Measurements from ENCODE around the gene EZR.

EZR gene

DNA sequence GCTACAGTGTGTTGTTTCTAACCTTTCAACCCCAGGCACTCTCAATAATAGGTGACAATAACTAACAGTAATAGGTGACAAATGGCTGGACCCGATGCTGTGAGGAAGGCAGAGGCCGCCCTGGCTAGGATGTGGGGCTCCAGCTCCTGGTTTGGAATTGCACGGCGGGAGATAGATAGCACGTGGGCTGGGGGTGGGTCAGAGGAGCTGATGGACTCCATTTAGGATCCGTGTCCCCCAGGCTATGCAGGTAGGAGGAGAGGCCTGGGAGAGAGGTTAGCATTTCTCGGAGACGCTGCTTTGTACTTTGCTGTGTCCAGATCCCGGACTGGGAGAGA, 61.4 kb downstream of the EZR start:
- DNase-seq = no peak

DNA sequence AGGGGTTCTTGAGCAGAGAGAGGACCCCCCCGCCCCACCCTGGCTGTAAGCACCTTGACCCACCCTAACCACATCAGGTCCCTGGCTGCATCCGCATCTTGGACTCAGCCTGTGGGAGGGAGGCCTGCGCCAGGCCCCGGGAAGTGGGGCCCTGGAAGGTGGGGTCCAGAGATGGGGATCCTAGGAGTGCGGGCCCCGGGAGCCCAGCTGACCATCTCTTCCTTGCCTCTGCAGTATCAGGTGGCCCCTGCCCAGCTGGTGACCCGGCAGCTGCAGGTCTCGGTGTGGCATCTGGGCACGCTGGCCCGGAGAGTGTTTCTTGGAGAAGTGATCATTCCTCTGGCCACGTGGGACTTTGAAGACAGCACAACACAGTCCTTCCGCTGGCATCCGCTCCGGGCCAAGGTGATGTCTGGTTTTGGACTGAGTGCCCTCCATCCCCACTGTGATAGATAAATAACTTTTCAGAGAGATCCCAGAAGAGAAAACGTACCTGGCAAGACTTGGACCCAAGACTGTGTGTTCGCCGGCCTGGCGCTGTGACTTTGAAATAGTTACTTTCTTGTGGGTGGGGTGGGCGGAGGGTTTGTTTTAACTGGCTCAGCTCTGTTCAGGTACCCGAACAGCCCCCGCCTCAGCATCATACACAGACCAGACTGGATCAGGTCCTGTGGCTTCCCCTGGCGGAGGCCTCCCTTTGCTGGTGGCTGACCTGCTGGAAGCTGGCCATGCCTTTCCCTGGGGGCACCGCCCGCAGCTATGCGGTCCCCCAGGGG, 62.0 kb downstream of the EZR start:
- DNase-seq = no peak

DNA sequence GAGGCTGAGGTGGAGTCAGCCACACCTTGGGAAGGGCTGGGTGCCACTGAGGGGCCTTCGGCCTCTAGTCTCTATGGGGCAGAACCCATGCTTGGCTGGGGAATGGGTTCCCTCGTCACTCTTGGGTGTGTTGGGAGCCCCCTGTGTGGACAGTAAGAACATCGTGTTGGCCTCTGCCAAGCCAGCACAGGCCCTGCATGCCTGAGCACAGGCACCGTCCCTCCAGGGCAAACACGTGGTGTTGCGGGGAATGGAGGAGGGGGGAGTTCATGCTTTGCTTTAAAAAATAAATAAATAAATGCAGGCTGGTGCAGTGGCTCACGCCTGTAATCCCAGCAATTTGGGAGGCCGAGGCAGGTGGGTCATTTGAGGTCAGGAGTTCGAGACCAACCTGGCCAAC, 63.0 kb downstream of the EZR start:
- no peak for DNase-seq

DNA sequence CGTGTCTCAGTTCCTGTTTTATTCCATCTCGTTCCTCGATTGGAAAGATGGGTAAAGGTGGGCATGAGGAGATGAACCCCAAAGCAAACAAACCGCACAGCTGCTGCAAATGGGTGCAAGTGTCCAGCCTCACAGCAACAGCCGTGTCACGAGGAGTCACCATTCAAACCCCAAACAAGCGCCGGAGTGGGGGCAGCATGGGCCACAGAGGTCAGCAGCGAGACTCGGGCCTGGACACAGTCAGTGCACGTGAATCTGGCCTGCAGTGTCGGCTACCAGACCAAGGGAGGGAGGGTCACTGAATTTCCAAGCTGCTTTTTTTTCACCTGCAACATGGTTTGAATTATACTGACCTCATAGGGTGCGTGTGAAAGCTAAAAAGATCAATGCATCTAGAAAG, 63.5 kb downstream of the EZR start:
- DNase-seq = no peak

DNA sequence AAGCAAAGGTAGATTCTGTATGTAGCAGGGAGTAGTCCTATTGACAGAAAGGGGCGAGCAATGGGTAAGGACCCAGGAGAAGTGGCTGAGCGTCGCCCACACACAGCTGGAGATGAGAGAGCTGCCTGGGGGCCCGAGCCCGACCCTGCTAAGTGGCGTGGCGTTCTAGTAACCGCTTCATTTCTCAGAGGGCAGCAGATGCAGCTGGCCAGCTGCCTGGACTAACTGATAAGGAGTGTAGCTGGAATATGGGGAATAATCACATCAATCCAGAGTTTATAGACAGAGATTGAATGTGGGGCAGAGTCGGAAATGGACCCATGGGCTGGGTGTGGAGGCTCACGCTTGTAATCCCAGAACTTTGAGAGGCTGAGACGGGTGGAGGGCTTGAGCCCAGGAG, 64.4 kb downstream of the EZR start:
- no peak for DNase-seq

DNA sequence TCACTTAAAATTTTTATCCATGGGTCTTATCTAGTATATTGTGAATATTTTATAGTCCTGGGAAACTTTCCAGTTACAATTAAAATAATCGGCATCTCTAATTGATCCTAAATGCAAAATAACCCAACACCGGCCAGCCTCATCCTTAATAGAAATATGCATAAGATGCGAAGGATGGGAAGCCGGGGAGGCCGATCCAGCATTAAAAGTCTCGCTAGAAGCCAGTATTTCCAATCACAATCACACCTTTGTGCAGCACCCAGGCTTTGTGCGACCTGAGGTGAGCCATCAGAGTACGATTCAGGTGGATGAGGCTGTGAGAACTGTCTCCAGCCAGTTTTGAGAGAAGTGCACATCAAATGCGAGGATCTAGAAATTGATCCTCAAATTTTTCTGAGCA, 65.4 kb downstream of the EZR start:
- no peak for DNase-seq

DNA sequence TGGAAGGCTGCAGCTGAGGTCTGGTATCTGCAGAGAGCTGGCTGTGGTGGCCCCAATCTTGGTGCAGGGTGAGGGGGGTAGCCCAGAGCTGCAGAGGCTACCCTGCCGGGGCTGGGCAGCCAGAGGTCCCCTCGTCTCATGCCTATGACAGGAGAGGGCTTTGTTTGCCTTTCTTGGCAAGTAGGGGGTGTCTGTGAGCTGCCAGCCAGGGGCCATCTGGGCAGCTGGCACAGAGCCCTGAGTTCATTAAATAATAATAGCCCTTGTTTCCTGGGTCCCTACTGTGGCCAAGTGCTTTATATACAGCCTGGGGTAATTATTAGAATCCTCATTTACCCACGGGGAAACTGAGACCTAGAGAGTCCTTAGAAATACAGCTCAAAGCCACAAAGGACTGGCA, 66.6 kb downstream of the EZR start:
- peak; percentile 5 for DNase-seq

DNA sequence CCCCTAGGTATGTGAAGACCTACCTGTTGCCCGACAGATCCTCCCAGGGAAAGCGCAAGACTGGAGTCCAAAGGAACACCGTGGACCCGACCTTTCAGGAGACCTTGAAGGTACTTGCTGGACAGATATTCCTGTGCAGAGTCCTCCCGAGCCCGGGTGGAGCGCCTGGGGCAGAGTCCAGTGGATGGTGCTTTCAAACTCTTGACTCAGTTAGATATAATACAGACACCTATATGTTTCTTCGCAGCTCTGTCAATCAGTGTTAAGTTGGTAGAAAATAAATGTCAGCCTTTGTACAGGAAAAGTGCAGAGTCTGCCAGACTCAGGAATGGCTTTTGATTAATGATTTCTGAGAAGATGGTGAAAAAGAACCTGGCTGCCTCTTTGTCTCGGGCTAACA, 67.2 kb downstream of the EZR start:
- DNase-seq = no peak

DNA sequence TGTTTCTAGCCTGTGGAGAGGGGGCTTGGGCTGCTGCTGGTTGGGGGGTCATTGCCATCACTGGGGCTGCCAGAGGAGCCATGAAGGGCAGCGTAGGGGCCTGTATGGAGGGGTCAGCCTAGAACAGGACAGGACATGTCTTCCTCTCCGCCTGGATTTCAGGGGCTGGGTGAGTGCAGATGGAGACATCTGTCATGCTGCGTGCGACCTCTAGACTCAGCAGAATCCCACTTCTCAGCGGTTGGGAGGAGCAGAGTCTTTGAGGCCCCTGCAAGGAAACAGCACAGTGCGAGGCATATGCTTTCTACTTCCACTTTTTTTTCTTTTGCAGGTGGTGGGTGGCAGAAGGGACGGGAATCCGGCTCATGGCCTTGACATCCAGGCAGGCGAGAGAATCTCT, 67.9 kb downstream of the EZR start:
- no peak for DNase-seq

DNA sequence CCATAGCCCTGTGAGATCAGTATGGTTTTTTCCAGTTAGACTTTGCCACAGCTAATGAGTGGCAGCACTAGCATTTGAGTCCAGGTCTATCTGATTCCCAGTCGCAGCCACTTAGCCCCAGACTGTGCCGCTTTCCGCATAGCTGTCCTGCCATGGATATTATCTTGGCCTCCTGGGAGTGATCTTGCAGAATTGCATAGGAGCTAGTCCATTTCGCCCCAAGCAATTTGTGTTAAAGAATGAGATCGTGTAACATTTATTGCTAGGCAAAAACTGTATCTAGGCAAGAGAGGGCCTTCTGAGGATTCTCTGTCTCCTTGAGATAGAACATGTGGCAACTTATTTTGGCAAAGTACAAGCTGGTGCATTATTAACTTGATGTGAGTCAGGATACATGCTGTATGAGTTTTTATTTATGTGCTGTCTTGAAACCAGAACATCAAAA, 74.2 kb downstream of the EZR start:
- no peak for DNase-seq

DNA sequence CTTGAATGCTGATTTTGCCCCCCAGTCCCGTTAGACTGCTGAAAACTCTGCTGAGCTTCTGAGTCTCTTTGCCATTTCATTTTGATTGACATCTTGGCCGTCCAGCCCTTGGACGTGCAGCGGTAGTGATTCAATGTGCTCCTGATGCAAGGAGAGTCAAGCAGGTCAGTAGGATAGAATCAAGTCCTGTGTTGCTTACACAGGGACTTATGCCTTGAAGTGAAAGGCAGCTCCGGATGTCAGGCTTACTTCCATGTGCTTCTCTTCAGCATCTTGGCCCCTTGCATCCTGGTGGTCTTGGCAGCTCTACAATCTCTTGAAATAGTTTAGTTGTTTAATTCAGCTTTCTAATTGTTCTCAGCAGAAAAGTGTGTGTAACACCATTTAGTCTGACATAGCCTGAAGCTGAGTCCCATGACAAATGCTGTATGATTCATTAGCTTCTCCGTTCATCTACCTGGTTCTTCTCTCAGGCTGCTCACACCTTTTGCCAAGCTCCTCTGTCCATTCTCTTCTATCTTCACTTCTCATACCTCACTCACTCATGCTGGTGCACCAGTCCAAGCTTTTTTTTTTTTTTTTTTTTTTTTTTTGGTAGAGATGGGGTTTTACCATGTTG, 76.0 kb downstream of the EZR start:
- no peak for DNase-seq

DNA sequence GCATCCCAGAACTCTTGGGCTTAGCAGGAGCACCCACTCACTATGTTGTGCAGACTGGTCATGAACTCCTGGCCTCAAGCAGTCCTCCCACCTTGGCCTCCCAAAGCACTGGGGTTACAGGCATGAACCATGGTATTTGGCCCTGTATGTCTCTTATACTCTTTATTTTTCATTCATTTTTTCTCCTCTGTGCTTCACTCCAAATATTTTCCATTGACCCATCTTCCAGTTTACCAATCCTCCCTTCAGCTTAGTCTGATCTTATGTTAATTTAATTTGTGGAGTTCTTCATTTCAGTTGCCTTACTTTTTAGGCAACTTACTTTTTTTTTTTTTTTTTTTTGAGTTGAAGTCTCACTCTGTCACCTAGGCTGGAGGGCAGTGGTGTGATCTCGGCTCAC, 79.5 kb downstream of the EZR start:
- no peak for DNase-seq

DNA sequence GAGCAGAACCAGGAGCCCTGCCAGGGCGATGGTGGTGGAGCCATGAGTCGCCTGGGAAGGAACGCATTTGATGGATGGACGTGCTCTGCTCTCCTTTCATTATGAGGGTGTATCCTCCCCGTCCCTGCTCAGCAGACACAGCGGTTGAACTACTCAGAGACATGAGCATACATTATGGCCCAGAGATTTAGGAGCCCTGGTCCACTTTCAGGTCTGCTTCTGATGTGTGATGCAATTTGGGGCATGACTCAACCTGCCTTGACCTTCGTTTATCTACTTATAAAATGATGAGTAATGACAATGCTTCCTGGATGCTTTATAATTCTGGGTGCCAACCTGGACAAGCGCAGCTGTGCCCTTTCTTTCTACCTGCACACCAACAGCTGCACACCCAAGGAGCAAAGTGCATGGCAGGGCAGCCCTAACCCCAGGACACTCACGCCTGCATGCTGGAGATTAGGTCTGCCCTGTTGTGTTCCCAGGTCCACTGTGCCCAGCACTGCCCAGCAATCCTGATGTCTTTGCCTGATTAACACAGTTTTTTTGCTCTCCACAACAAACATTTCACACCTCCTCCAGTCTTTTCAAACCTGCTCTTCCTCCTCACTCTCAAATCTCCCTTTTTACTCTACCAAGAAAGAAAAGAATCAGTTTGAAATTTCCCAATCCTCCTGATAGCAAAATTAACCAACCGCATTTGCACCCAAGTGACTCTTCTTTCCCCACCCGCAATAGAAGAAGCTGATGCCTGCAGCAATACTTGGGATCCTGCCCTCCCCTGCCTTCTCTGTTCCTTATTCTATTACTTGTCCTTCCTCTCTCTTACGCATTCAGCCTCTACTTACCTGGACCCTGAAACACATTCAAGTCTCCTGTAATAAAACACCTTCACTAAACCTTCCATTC, 81.2 kb downstream of the EZR start:
- no peak for DNase-seq

DNA sequence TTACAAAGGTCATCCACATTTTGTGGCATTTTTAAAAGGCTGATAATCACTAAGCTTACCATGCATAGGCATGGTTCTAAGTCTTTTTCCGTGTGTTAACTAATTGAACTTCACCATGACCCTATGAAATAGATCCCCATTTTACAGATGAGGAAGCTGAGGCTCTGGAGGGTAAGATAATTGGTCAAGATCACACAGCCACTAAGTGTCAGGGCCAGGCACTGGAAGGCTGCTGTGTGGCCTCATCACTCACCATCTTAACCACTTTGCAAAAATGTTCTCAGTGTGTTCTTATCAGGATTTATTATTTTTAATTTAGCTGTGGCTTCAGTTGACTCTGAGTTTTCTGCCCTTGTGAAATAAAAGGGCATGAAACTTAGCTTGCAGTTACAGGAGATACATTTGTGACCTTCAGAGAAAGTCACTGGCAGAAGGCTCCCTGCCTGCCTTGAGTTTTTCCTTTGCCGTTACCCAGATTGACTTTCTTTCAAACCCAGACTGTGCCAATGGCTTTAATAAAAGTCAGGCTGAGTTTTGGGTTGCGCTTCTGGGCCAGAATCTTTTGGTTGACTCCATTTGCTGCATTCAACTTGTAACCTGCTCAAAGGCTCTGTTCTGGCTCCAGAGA, 82.0 kb downstream of the EZR start:
- DNase-seq = no peak

DNA sequence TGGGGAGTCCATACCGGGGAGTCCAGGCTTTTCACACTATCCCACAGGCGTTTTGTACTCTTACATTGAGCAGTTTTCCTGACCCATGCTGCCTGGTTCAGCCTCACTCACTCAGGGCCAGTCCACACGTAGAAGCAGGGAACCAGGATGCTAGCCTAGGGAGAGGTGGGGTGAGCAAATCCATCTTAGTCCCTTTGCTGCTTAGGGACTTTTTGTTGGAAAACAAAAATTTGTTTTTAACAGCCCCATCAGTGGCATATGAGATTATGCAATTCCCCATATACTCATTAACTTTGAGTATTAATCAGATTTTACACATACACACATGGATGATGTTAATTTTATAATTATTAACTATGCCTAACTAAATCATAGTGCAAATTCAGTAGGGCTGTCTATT, 84.2 kb downstream of the EZR start:
- no peak for DNase-seq

DNA sequence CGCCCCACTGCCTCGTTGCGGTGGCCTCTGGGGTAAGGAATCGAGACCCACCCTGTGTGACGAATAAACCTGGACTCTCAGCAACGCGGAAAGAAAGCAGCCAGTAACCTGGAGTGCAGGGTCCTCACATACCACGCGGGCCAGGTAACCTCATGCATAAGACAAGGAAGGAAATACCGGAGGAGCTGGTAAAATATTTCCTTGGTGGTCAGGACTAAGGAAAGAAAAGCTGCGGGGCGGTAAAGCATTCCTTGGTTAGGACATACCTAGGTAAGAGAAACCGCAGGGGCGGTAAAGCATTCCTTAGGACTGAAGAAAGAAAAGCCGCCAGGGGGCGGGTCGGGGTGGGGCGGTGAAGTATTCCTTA, 88.6 kb downstream of the EZR start:
- DNase-seq = no peak

DNA sequence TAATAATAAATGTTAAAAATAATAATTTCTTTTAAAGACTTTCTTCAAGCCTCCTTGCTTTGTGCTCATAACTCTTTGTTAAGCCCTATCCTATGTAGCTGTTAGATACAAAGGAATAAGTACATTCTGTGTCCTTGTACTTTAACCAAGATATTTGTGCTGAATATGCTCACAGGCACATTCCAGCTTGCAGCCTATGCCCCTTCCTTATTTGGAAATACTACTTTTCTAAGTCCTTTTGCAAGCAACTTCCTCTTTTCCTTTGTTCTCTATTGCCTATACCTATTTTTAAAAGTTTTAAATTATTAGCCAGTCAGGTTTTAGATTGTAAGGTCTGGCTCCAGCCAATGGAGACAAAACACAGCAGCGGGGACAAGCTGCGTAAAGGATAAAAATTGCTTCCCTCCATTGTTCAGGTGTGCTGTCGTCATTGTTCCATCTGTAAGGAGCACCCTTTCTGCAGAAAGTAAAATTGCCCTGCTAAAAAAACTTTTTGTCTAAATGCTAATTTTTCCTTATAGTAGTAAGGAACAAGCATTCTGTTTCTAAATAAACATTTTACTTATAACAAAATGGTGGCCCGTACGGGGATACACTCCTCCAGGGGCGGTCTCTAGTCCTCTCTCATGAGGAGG, 89.1 kb downstream of the EZR start:
- no peak for DNase-seq

DNA sequence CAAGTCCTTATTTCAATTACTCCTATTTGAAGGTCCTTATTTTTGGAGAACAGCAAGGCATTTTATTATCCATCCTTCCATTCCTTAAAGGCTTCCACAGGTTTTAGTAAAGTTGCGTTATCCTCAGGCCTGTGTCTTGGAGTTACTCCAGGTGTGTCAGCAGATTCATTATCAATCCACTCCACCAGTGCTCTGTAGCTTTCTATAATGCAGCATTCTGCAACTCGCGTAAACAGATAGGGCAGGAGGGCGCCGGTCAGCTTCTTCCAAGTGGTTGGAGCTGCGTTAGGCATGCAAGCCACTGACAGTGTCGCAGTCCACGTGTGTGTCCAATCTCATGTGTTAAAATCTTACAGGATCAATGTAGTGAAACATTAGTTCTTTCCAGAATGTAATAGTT, 93.5 kb downstream of the EZR start:
- no peak for DNase-seq

DNA sequence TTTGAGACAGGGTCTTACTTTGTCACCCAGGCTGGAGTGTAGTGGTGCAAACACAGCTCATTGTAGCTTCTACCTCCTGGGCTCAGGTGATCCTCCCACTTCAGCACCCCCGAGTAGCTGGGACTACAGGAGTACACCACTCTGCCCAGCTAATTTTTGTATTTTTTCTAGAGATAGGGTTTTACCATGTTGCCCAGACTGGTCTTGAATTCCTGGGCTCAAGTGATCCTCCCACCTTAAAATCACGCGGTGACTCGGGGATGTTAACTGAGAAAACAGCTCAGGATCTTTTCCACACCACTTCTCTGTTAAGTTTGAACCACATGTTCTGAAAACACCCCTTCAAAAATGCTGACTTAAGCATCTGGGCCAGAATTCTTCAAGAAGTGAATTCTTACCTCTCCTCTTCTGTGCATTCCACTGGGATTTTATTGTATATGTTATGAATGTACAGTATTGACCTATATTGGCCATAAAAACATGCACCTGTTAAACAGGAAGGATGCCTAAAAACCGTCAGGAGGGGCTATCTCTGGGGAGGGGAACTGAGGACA, 96.9 kb downstream of the EZR start:
- DNase-seq = no peak

DNA sequence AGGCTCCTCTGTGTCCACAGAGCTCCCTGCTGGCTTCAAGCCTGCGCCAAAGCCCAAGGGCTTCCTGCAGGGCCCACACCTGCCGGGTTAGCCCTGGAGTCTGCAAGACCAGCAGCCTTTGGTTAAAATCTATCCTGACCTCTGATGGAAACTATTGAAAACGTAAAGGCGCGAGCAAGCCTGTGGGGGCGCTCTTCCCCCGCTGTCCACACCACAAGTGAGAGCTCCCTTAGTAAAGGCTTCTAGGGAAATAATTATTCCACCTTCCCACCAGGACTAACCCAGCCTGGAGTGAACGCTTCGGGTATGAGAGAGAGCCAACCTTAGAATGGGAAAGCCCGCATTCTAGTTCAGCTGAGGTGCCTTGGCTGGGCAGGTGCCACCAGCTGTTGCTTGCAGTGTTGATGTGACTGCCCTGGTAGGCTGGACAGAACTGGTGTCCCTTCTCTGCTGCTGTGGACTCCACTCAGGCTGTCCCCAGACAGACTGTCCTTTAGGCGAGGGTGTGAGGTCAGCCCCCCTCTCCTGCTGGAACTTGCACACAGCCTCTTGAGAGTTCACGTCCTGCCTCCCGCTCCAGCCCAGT, 100.6 kb downstream of the EZR start:
- DNase-seq = no peak

DNA sequence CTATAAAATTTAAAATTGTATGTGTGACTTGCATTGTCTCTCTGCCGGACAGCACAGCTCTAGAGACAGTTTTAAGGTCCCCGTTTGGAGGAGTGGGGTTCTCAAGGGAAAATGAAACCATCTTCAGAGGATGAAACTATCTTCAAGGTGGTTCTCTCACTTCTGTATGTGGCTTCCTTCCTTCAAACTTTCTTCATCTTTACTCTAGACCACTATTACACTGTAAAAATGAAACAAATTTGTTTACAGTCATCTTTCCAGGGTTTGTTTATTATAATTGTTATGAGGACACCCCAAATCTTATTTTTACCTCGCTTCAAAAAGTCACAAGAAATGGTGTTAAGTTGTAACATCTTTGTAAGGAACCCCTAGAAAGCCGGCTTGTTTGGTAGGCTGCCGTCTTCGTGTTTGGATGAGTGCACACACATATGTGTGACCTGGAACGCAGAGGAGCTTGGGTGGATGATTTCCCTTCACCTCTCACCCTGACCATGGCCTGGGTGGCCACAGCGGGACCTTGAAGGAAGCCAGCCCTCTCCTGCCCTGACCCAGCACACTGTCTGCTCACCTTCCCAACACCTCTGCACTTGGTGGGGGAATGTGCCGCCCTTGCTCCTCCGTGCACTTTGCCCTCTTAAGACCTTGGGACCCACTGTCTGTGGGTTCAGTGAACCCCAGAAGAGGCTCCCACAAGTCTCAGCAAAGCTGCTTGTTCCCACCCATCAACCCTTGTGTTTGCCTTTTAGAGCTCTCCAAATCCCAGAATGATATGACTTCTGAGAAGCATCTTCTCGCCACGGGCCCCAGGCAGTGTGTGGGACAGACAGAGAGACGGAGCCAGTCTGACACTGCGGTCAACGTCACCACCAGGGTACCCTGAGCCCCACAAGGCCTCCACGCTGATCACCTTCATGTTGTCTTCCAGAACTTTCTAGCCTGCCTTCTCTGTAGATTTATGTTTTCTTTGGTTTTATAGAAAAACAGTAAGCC, 101.5 kb downstream of the EZR start:
- peak; percentile 59 for DNase-seq

Data from CD4-positive, alpha-beta T cell treated with Interleukin-17A for 1 hour (primary cell).